SH-SY5Y (cell line): ENCODE results near the gene SMAD3.

Source experiments
- GATA2 ChIP-seq: IDR thresholded peaks from 2 replicates; pipeline ENCODE4 v1.6.1; 2011; ENCODE audit warnings: mild to moderate bottlenecking, low read depth, low read length
- GATA3 ChIP-seq: IDR thresholded peaks from 2 replicates; pipeline ENCODE4 v1.6.1; 2011; ENCODE audit warnings: low read depth, mild to moderate bottlenecking, low read length, moderate library complexity

Gene SMAD3

GRCh38 chr15:67187351-67187854 is 122.0 kb downstream of the SMAD3 start:
- TF ChIP-seq GATA2 = no peak
- TF ChIP-seq GATA3 = no peak

GRCh38 chr15:67188551-67189218 is 123.3 kb downstream of the SMAD3 start:
- TF ChIP-seq GATA3 (no peak), GATA2 (no peak)

- no peak for TF ChIP-seq GATA3
- TF ChIP-seq GATA2 = no peak
Measured at GRCh38 chr15:67189326-67190051, 124.1 kb downstream of the SMAD3 start.

- no peak for TF ChIP-seq GATA3
- no peak for TF ChIP-seq GATA2
Measured at GRCh38 chr15:67190326-67190725, 124.9 kb downstream of the SMAD3 start.

- no peak for TF ChIP-seq GATA3
- no peak for TF ChIP-seq GATA2
Measured at GRCh38 chr15:67190813-67191212, 125.4 kb downstream of the SMAD3 start.

- TF ChIP-seq GATA3 = no peak
- TF ChIP-seq GATA2 = no peak
Measured at GRCh38 chr15:67192185-67192820, 126.9 kb downstream of the SMAD3 start.

GRCh38 chr15:67193223-67193990 is 128.0 kb downstream of the SMAD3 start:
- TF ChIP-seq GATA3 (no peak), GATA2 (no peak)

- no peak for TF ChIP-seq GATA2
- TF ChIP-seq GATA3 = no peak
Measured at GRCh38 chr15:67194171-67195114, 129.0 kb downstream of the SMAD3 start.

GRCh38 chr15:67195305-67195704 is 129.9 kb downstream of the SMAD3 start:
- TF ChIP-seq GATA2 (peak; percentile 53), GATA3 (no peak)

- TF ChIP-seq GATA3 (no peak), GATA2 (no peak)
Measured at GRCh38 chr15:67196222-67196621, 130.8 kb downstream of the SMAD3 start.

- no peak for TF ChIP-seq GATA2
- no peak for TF ChIP-seq GATA3
Measured at GRCh38 chr15:67196672-67197363, 131.4 kb downstream of the SMAD3 start.

GRCh38 chr15:67197364-67197695 is 131.9 kb downstream of the SMAD3 start:
- TF ChIP-seq GATA2 (no peak), GATA3 (no peak)
